SK-N-MC (cell line): ENCODE measurements around the gene ZNF436.

Experiments
- EZH2 ChIP-seq: fragments of 200-600 bp; sonication (generic); IDR thresholded peaks from one replicate; pipeline ENCODE4 v1.6.1; 2017; ENCODE audit warnings: antibody characterized with exemption
- POLR2AphosphoS5 ChIP-seq: IDR thresholded peaks from 2 replicates; pipeline ENCODE4 v1.6.1; 2012; ENCODE audit warnings: mild to moderate bottlenecking, low read depth, low read length, borderline replicate concordance

DNA sequence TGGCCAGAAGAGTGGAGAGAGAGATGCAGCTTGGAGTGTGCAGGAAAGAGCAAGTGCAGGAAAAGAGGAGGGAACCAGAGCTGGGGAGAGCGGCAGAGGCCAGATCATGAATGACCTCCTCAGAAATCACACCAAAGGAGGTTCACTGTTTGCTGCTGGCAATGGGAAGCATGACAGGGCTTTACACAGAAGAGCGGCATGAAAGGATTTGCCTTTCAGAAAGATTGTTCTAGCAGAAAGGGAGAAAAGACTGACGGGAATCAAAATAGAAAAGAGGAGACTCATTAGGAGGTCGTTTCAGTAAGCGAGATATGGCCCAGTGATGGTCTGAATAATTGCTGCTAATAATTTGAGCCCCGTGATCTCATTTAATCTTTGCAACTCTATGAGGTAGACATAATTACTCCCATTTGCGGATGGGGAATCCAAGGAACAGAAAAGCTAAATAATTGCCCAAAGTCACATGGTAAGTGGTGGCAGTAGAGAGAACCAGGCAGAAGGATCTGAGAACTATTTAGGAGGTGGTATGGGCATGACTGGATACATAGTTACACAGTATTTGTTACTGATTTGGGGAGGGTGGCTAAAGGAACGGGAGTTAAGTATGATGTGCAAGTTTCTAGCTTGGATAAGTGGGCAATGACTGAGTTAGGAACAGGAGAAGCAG lies 13.0 kb downstream of the ZNF436 start:
- TF ChIP-seq EZH2 (no peak), POLR2AphosphoS5 (no peak)
